CD4-positive, alpha-beta T cell treated with Interleukin-15 for 1 hour (primary cell): ENCODE data around the gene SUPT6H.
"Not testable (repeated sequence)": the region's sequence is repeated elsewhere in the genome, so short reads cannot be mapped to it uniquely, and the experiment has no call there.

Experiments
- DNase-seq: peaks from one replicate; pipeline ENCODE4 v3.0.0-alpha.2; 2020

The SUPT6H gene

DNA sequence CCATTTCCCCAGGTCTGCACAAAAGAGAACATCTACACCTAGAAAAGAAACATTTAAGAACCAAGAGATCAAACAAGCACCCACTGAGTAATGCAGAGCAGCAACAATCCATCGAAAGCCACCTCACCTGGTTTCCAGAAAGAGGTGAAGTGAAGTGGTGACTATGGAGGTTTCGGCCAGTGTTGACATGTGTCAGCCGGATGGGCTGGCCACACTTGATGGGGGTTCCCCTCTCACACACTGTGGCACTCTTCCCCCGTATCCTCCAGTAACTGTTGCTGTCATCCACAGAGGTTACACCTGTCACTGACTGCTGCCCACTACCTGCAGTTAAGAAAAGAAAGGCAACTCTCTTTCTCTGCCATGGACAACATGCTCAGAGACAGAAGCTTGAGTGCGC lies 6.8 kb upstream of the SUPT6H start:
- DNase-seq, result no peak

DNA sequence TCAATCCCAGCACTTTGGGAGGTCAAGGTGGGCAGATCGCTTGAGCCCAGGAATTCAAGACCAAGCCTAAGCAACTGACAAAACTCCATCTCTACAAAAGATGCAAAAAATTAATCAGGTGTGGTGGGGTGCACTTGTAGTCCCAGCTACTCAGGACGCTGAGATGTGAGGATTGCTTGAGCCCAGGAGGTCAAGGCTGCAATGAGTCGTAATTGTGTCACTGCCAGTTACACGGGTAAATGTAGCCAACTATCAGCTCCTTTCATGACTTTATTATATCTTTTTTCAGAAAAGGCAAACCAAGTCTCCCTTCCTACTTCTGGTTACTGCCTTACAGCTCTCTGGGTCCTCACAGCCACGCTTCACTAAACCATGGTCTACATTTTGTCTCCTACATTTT lies 4.2 kb upstream of the SUPT6H start:
- no peak for DNase-seq

DNA sequence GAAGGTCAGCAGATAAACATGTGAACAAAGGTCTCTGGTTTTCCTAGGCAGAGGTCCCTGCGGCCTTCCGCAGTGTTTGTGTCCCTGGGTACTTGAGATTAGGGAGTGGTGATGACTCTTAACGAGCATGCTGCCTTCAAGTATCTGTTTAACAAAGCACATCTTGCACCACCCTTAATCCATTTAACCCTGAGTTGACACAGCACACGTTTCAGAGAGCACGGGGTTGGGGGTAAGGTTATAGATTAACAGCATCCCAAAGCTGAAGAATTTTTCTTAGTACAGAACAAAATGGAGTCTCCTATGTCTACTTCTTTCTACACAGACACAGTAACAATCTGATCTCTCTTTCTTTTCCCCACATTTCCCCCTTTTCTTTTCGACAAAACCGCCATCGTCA lies 3.7 kb upstream of the SUPT6H start:
- DNase-seq, result not testable (repeated sequence)

DNA sequence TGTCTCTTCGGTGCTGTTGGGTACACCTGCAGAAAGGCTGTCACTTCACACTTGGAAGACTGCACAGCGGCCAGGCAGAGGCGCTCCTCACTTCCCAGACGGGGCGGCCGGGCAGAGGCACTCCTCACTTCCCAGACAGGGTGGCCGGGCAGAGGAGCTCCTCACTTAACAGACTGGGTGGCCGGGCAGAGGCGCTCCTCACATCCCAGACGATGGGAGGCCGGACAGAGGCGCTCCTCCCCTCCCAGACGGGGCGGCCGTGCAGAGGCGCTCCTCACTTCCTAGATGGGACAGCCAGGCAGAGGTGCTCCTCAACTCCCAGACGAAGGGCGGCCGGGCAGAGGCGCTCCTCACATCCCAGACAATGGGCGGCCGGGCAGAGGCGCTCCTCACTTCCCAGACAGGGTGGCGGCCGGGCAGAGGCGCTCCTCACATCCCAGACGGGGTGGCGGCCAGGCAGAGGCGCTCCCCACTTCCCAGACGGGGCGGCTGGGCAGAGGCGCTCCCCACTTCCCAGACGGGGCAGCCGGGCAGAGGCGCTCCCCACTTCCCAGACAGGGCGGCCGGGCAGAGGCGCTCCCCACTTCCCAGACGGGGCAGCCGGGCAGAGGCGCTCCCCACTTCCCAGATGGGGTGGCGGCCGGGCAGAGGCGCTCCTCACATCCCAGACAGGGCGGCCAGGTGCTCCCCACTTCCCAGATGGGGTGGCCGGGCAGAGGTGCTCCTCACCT lies 3.1 kb upstream of the SUPT6H start:
- DNase-seq, result not testable (repeated sequence)

DNA sequence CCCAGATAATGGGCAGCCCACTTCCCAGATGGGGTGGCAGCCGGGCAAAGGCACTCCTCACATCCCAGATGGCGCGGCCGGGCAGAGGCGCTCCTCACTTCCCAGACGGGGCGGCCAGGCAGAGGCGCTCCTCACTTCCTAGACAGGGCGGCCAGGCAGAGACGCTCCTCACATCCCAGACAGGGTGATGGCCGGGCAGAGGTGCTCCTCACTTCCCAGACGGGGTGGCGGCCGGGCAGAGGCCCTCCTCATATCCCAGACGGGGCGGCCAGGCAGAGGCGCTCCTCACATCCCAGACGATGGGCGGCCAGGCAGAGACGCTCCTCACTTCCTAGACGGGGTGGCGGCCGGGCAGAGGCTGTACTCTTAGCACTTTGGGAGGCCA lies 2.5 kb upstream of the SUPT6H start:
- DNase-seq, result not testable (repeated sequence)

DNA sequence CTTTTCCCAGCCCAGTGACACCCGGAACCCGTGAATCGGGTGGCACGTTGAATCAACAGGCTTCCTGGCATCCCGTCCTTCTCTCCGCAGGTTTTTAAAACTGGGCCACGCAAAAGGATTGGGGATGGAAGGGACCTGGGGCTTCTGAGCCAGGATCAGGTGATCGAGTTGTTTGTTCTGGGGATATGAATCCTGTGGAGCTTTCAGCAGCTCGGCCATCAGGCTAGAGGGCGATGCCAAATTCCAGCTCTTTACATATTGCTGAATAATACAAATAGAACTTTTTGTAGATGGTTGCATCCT lies 473 bp downstream of the SUPT6H start:
- no peak for DNase-seq

DNA sequence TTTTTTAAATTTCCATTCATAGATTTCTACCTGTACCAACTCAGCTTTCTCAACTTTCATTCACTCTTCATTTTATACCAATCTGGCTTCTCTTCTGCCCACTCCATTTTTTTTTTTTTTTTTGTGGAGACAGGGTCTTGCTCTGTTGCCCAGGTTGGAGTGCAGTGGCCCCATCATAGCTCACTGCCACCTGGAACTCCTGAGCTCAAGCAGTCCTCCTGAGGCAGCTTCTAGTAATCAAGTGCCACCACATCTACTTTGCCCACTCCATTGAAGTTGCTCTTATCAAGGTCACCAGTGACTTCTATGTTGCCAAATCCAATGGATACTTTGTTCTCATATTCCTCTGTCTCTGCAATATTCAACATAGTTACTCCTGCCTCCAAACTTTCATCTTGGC lies 1.7 kb downstream of the SUPT6H start:
- no peak for DNase-seq

DNA sequence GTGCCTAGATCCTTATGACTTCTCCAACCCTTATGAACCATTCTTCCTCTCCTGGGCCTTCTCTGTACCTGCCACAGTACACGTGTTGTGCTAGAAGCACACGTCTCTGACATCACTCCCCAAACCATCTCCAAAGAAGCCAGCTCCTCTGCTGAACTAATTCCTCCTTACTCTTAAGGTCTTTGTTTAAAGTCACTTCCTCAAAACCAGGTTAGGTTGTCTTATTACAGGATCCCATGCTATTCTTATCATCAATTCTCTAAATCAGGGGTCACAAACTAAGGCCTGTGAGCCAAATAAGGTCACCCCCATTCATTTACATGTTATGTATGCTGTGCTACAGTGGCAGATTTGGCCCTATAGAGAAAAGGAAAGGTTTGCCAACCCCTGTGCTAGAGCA lies 4.0 kb downstream of the SUPT6H start:
- DNase-seq, result no peak

DNA sequence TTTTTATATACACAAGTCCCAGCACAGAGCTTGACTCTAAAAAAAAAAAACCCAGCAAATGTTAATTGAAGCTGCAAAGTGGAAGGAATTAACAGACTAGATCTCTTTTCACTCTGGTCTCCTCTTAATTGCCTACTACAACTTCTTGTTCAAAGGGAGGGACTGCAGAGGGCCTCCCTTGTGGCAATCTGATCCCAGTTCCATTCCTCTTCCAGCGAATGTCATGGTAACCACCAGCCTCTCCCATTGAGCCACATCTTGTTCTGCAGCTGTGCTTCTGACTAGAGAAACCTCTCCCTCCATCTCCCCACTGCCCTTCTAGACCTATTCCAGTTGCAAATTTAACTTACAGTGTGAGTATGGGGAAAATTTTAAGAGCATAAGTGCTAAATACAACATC lies 5.9 kb downstream of the SUPT6H start:
- no peak for DNase-seq

DNA sequence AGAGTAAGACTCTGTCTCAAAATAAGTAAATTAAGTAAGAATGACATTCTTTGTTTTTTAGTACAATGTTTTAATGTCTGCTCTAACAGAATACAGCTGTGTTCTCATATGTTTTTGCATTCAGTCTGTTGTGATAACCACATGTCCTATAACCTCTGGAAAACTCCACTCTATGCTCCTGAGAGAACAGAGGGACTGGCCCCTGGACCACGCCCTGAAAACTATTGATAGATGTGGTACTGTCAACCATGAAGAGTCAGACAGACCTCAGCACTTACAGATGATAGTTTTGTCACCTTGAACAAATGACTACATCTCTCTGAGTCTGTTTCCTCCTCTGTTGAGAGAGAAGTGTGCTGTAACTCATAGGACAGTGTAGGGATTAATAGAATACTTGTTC lies 7.9 kb downstream of the SUPT6H start:
- no peak for DNase-seq

DNA sequence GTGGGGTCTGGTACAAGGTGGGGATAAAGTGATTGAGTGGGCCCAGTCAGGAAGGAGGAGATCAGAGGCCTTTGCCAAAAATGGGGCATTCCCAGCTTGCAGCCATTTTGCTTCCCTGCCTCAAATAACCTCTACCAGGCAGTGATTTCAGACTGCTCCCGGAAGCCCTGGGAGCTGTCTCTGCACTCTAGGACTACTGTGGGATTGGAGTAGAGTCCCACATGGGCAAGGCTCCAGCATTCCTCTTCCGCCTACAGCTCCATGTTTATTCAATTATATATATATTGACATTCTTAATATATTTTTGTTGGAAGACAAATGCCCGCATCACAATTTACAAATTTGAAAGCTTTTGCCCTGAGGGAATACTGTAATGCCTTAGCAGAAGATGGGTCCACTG lies 13.5 kb downstream of the SUPT6H start:
- no peak for DNase-seq

DNA sequence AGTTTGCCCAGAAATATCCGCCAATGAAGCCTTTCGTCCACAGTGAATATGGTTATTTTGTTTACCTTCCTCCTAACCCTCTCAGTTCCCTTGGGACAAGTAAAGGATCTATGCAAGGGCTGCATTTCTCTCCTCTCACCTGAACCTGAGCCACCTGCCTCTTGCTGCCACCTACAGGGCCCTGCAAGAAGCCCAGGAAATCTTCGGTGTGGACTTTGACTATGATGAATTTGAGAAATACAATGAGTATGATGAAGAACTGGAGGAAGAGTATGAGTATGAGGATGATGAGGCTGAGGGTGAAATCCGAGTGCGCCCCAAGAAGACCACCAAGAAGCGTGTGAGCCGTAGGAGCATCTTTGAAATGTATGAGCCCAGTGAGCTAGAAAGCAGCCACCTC lies 14.0 kb downstream of the SUPT6H start:
- no peak for DNase-seq

DNA sequence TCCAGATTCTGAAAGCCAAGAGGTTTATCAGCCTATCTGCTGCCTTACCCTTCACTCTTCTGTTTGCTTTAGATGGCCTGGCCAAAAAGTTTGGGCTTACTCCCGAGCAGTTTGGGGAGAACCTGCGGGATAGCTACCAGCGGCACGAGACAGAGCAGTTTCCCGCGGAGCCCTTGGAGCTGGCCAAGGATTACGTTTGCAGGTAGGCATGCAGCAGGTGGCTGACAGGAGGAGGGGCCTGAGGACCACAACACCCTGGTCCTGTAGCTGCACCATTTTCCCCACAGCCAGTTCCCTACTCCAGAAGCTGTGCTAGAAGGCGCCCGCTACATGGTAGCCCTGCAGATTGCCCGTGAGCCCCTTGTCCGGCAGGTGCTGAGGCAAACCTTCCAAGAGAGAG lies 20.6 kb downstream of the SUPT6H start:
- DNase-seq, result no peak

DNA sequence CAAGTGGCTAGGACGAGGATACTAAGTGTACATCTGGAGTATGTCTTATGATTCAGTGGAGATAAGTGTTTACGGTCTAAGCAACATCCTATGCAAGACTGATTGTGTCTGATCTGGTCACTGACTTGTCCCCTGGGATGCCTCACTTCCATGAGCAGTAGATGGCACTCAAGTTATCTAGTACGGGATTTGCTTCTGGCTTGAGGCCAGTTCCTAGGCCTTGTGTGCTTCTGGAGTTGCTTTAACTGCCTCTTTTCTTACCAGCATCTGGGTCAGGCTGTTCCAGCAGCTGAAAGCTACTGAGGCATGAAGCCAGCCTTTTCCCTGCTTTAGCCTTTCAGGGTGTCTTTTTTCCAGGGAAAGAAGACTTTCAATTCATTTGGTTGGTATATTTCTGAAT lies 23.0 kb downstream of the SUPT6H start:
- no peak for DNase-seq

DNA sequence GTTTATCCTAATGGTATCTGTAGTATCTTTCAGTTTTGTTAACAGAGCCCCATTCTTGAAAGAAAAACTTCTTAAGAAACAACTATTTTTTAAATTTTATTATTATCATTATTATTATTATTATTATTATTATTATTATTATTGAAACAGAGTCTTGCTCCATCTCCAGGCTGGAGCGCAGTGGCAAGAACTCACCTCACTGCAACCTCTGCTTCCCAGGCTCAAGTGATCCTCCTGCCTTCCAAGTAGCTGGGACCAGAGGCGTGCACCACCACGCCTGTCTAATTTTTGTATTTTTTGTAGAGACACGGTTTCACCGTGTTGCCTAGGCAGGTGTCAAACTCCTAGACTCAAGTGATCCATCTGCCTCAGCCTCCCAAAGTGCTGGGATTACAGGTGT lies 23.4 kb downstream of the SUPT6H start:
- no peak for DNase-seq

DNA sequence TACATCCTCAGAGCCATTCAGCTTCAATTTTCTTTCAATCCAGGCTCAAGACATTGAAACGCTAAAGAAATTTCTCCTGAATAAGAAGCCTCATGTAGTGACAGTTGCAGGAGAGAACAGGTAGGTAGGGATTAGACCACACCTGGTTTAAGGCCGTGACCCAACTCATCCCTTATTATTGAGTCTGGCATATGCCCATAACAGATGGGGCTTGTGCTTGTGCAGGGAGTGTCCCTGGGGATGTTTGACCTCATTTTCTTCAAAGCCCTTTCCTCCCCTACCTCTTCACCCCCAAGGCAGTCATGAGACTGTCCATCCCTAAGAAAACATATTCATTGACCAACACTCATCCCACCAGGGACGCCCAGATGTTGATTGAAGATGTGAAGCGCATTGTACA lies 24.3 kb downstream of the SUPT6H start:
- no peak for DNase-seq

DNA sequence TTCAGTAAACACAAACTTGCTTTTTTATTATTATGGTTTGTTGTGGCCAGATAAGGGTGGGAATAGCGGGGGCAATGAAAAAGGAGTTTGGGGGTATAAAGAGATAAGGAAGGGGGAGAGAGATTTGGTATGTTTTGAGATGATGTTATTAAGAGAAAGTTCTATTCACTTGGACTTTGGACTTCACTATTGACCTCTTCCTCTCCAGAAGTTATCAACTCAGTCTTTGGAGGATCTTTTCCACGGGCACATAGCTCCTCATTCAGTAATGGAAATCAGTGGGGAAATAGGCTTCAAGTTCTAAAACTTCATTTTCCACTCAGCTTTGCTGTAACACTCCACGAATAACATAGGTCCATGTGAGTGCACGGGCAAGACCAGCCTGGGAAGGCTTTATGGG lies 26.5 kb downstream of the SUPT6H start:
- no peak for DNase-seq

DNA sequence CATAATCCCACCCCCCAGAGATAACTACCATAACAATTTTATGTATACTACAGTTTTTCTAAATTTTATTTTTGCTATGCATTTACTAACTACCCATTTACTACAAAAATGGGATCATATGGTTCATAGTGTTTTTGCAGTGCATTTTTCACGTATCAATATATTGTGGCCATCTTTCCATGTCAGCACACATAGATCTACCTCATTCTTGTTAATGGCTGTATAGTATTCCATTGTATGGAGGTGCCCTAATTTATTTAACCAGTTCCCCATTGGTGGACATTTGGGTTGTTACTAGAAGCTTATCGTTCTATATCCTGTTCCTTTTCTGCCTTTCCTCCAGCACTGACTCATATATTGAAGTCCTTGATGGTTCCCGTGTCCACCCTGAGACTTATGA lies 27.0 kb downstream of the SUPT6H start:
- DNase-seq, result no peak

DNA sequence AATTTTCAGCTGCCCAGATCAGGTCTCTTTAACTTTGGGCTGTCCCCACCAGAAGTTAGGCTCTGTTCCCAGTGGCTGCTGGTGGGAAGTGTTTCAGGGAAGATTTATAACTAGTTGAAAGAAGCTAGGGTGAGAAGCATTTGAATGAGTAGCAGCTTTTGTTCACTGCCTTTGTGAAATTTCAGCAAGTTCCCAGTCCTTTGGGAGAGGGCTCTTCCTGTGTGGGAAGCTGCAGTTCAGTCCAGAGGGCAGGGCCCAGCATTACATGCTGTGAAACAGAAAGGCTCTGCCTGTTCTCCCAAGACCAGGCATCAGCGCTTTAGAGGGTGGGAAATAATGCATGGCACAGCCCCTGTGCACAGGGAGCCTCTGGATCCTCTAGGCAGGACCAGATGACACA lies 31.9 kb downstream of the SUPT6H start:
- DNase-seq, result no peak

DNA sequence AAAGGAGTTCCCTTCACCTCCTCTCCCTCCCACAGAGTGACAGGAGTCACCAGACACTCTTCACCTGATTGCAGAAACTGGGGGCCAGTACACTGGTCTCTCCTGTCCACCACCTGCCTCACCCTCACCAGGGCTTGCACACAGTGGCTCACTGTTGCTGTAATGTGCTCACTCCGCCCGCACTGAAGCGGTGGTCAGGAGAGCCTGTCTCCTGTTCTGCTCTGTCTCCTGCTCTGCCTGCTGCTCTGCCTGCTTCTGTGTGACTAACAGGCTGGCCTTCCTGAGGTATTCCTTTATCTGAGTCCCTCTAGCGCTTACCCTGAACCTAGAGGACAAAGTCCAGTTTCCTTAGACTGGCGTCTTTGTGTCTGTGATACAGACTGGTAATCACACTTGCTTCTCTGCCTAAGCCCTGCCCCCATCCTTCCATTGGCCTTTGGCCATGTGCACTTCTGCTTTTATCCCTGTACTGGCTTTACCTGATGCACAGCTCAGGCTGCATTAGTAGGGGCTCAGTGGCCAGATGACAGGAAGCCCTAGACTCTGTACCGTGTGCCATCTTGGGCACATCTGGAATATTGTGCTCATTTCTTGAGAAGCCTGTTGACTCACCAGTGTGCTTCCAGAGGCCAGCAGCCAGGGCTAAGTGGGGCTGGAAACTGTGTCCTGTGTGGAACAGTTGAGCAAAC lies 36.4 kb downstream of the SUPT6H start:
- DNase-seq, result no peak

DNA sequence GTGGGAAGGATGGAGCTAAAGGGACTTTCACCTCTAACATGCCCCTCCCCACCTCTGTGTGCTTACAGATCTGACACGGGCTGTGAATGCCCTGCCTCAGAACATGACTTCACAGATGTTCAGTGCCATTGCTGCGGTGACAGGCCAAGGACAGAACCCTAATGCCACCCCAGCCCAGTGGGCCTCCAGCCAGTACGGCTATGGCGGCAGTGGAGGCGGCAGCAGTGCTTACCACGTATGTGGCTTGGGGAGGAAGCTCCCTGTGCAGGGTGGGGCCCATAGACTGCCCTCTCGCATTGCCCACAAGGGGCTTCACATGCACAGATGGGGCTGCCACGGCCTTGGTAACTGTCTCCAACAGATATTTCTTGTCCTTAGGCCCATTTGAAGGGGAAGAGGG lies 38.3 kb downstream of the SUPT6H start:
- no peak for DNase-seq

DNA sequence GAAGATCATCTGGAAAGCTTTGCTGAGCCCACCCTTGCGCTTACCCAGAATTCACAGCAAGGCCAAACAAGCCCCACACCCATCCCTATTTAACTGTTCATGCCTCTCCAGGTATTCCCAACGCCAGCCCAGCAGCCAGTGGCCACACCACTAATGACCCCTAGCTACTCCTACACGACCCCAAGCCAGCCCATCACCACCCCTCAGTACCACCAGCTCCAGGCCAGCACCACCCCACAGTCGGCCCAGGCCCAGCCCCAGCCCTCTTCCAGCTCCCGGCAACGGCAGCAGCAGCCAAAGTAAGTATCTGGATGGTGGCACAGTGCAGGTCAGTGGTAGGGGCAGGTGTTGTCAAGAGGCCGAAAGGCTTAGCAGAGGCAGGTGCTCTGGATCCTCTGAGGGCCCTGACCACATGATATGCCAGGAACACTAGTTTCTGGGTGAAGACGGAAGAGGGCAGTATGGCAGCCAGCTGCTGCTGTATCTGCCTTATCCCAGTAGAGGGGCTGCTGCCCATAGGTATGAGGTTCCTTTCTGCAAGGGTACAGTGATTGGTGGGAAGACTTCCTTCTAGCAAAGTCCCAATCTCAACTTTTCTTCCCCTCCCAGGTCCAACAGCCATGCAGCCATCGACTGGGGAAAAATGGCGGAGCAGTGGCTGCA lies 39.0 kb downstream of the SUPT6H start:
- no peak for DNase-seq

DNA sequence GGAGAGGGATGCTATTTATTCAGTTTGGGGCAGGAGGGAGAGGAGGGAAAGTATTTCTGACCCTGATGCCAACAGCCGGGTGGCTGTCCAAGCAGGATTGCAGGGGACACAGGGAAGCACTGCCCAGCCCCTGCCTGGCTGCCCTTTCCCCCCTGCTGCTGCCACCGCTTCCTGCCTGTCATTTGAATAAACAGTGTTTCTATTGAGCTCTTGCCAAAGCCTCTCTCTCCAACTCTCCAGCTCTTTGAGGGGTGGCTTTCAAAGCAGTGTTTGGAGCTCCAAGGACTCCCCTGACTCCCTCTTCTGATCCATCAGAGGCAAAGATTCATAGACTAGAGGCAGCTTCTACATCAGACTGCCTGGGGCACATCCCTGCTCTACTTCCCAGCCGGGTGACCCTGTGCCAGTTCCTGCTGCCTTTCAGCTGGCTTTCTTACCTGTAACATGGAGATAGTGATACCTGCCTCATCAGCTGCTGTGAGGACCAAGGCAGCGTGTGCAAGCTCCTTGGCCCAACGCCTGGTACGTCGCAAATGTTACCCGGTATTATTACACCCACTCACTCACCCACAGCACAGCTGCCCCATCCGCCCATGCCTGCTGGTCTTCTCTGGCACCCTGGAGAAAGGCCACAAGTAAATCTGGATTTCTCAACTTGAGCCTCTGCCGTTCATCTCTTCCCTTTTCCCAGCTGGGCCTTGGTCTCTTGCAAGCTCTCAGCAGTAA lies 40.2 kb downstream of the SUPT6H start:
- no peak for DNase-seq

DNA sequence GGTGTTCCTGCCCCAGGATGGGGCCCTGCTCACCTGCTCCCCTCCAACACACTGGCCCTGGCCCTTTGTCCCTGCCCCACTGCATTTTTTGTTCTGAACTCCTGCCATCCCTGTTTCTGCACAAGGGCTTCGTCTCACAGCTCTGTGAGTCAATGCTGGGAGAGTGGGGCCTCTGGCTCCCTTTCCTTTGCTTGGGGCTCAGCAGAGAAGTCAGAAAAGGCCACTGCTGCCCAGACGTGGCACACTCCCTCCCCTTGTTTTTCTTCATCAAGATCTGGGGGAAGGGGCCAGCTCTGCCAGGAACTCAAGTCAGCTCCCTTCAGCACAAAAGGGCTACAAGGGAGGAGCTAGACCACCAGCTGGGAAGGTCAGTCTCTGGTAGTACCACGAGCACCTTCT lies 40.7 kb downstream of the SUPT6H start:
- no peak for DNase-seq
